ENCODE measurements around the gene OR1J2.

OR1J2 gene

DNA sequence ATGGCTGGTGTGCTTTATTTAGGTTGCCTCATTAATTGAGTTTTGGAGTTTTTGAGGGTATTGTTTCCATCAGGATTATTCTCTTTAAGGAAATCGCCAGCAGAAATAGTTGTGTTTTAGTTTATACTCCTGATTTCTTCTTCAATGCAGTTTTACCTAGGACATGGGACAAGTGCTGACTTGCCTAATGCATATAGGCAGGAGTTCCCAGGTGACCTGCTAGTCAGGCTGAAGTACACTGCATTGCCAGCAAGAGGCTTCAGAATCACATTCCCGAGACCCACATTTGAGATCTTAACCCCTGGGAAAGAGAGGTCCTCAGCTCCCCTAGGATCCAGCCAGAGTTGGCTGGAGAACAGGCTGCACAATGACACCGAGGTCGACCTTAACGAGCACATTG, 40.8 kb downstream of the OR1J2 start:
- no peak for DNase-seq (ENCODE audit: low read depth)

DNA sequence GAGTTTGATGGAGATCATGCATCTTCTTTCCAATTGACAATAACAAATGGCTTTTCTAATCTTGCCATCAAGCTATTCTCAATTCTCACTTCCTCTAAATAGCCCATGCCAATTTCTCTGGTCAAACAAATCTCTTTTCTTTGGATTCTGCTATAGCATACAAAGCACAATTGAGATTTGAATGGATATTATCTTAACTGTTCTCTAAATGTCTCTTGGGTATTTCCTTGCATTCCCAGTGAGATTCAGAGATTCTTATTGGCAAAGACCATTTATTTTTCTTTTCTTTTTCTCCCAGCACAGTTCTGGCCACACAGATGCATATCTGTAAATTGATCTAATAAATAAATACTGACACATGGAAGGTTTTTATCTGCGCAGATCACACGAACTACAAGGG, 42.2 kb downstream of the OR1J2 start, which contains the start of gene OR1N2:
OR1N2 (plus strand) TSS at position 301 of the 400 bp plus-strand sequence. CDS start 100 bp downstream, outside the sequence.
- DNase-seq (ENCODE audit: low read depth): no peak

Measured in EH (cell line).